GM12873 (cell line): ENCODE data around the gene NGDN.

ENCODE experiments used
- CTCF ChIP-seq: IDR thresholded peaks from 2 replicates; pipeline ENCODE4 v1.5.1; 2012; ENCODE audit warnings: low read depth, mild to moderate bottlenecking, moderate library complexity, low read length, control low read depth; ENCODE audit not compliant: insufficient read depth; ENCODE audit errors: missing control alignments

NGDN gene

GRCh38 chr14:23520899-23521533 lies 51.5 kb downstream of the NGDN start:
- no peak for TF ChIP-seq CTCF

GRCh38 chr14:23521785-23522640 lies 52.5 kb downstream of the NGDN start:
- no peak for TF ChIP-seq CTCF

GRCh38 chr14:23522643-23523198 lies 53.2 kb downstream of the NGDN start:
- no peak for TF ChIP-seq CTCF

- no peak for TF ChIP-seq CTCF
Observed at GRCh38 chr14:23523229-23524016, 53.9 kb downstream of the NGDN start.

- TF ChIP-seq CTCF, result no peak
Observed at GRCh38 chr14:23524954-23525353, 55.5 kb downstream of the NGDN start.

- TF ChIP-seq CTCF, result no peak
Observed at GRCh38 chr14:23525611-23526010, 56.1 kb downstream of the NGDN start.
